Lower leg skin (tissue), 4 donors: ENCODE results near the gene SEMA3D. TPM values are rescaled to one million over a fixed set of nuclear protein-coding genes. Genes with fewer than 3 reads are reported as not detected.

Experiments
- DNase-seq, 2 donors: peaks; one replicate each; pipeline ENCODE4 v3.0.0-alpha.2; 2019; ENCODE audit warnings: low spot score in 2 of 2
- H3K4me3 ChIP-seq: fragments of 200-600 bp; sonication (generic); 2 replicates; pipeline ENCODE4 v1.5.1; 2017; ENCODE audit warnings: mild to moderate bottlenecking, low read depth; ENCODE audit not compliant: poor library complexity, severe bottlenecking
- POLR2A ChIP-seq, 2 donors: fragments of 450-650 bp; IDR thresholded peaks; one replicate each; pipeline ENCODE4 v1.6.1; 2016 to 2017; ENCODE audit warnings: antibody characterized with exemption in 2 of 2, mild to moderate bottlenecking in 1 of 2, moderate library complexity in 1 of 2
- WGBS, 2 donors: methylation state at CpG; one replicate each; pipeline ENCODE4 v1.1.5; 2018; 5-methylcytosine and 5-hydroxymethylcytosine counted together
- intact Hi-C: fragments of 100-400 bp; cut with DNase I; formaldehyde crosslinking; loops from one replicate; pipeline ENCODE4 v1.15.0; 2023; ENCODE audit warnings: low total_unique reads
- total RNA-seq, 4 donors: library from RNA; depleted of rRNA; stranded (reverse); fragments of >200 nt; gene quantifications; one replicate each; pipeline ENCODE4 v1.1.0, GENCODE V29; 2016
- TF ChIP-seq, protein P1 (sequence below), 3 donors: fragments of 450-650 bp; IDR thresholded peaks; one replicate each; pipeline ENCODE4 v1.5.1; 2016; ENCODE audit warnings: antibody characterized with exemption in 3 of 3, mild to moderate bottlenecking in 3 of 3, moderate library complexity in 2 of 3

SEMA3D gene
- total RNA-seq, 4 donors from 2014 or later: 2.4 to 4.7 (median 2.7) TPM

DNA sequence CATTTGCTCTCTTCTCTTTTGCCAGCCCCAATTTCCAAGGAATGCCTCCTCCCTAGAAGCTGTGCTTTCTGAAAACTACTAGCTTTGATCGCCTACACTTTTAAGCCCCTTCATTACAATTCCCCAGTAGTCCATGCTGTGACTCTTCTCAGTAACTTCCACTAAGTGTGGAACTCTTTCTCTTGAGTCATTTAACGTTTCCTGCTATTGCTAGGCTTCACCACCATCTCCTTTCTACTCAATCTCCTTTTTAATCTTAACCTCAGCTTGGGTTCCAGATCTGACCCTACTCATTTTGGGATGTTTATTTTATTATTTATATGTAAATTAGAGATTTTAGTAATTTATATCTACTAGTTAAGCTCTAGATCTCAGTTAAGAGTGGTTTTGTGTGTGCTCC lies 14.4 kb upstream of the SEMA3D start:
- DNase-seq: no peak
- WGBS, 2 donors: 87 to 91% methylated on average over 2 of the region's 2 CpGs
- no peak overlapping the region for H3K4me3 ChIP-seq
- intact Hi-C loops: no loop called here
- TF ChIP-seq POLR2A (IDR thresholded peaks at IDR 0.05): no peak
- TF ChIP-seq, protein P1, sequence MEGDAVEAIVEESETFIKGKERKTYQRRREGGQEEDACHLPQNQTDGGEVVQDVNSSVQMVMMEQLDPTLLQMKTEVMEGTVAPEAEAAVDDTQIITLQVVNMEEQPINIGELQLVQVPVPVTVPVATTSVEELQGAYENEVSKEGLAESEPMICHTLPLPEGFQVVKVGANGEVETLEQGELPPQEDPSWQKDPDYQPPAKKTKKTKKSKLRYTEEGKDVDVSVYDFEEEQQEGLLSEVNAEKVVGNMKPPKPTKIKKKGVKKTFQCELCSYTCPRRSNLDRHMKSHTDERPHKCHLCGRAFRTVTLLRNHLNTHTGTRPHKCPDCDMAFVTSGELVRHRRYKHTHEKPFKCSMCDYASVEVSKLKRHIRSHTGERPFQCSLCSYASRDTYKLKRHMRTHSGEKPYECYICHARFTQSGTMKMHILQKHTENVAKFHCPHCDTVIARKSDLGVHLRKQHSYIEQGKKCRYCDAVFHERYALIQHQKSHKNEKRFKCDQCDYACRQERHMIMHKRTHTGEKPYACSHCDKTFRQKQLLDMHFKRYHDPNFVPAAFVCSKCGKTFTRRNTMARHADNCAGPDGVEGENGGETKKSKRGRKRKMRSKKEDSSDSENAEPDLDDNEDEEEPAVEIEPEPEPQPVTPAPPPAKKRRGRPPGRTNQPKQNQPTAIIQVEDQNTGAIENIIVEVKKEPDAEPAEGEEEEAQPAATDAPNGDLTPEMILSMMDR (IDR thresholded peaks at IDR 0.05): no peak

DNA sequence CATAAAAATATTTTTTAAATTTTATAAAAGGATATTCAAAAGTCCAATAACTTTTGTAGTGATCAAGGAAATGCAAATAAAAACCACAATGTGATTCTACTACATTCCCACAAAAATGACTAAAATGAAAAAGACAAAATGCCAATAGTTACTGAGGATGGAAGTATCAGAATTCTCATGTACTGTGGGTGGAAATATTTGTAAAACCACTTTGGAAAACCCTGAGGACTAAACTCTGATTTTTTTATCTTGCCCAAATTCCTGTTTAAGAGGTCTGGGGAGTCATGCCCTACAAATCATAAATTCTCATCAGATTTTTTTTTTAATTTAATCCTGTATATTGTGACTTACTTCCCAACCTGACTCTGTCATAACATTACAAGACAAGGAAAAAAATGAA lies 9.8 kb upstream of the SEMA3D start:
- H3K4me3 ChIP-seq: no peak overlapping the region
- DNase-seq: no peak
- intact Hi-C loops: no loop called here
- TF ChIP-seq, protein P1 (IDR thresholded peaks at IDR 0.05): no peak
- no peak for TF ChIP-seq POLR2A (IDR thresholded peaks at IDR 0.05)

DNA sequence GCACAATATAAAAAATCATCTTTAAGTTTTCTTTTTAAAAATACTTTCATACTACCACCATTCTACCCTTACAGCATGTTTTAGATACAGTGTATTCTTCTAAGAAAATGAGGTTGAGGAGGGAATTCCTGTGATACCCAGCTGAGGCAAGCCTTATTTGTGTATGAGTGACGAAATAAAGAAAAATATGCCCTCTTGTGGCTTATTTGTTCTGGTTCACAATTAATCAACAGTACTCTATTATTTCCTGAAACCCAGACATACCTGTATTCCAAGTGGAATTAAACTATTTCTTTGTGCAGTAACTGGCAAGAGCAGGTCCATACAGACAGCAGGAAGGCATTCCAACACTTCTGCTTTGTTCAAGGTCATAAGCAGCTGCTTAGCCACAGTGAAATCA lies 4.5 kb upstream of the SEMA3D start:
- whole genome bisulfite sequencing, 2 donors: 7 to 13% methylated on average over 1 of the region's 1 CpG
- no peak for TF ChIP-seq POLR2A (IDR thresholded peaks at IDR 0.05)
- TF ChIP-seq, protein P1 (IDR thresholded peaks at IDR 0.05): no peak
- intact Hi-C loops: no loop called here
- DNase-seq: no peak
- H3K4me3 ChIP-seq: no peak overlapping the region

DNA sequence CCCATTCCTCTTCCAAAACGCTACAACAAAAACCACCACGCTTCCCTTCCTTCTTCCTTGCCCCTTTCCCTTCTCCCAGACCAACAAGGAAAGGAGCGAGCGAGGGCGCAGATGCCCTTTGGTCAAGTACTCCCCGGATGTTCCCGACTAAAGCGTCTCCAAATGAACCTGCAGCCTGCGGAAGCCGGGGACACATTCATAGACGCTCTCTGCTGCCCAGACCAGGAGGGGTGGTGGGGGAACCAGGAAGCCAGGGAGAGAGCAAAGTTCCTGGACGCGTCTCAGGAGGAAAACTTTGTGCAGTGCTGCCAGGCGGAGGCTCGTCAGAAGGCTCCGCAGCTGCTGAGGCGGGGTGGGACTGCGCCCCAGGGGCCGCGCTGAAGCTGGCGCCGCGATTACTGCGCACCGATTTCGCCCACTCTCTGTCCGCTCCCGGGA lies 754 bp downstream of the SEMA3D start:
- H3K4me3 ChIP-seq: peak overlapping the region; percentile 35
- intact Hi-C loops: no loop called here
- 1% methylated on average over 28 of the region's 28 CpGs for WGBS, 2 donors

DNA sequence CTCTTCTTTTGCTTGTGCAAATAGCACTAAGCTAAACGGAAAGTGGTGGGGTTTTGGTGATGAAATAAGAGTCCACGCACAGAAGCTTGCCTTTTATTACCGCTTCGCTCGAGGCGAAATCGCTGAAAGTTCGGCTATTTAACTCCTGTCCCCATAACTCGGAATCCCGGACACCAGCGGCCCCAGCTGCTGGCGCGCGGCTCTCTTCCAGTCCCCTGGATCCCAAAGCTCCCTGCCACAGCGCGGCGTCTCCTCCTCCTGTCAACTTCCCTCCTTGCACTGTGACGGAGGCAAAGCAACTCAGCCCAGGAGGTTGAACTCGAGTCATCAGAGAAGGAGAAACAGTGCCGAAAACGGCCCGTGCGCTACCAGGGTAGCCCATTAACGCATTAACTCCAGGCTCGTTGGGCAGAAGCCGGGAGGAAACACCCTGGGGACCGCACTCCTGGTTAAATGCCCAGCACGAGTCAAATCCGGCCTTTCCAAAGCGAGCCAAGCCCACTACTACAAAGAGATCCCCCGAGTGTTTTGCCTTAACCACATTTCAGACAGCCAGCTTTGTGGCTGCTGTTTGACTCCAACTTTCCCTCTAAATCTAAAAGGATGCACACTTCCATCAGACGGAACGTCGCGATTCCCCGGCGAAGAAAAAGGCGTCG lies 1.3 kb downstream of the SEMA3D start:
- peak overlapping the region; percentile 35 for H3K4me3 ChIP-seq
- no peak for TF ChIP-seq POLR2A (IDR thresholded peaks at IDR 0.05)
- TF ChIP-seq, protein P1 (IDR thresholded peaks at IDR 0.05): no peak
- intact Hi-C loops: no loop called here
- DNase-seq: peak; percentile 51 to 93
- 1% methylated on average over 33 to 39 of the region's 39 CpGs for WGBS, 2 donors

More for the DNA sequence above, 754 bp downstream of the SEMA3D start:
- peak; percentile 29 to 88 for DNase-seq
- TF ChIP-seq POLR2A (IDR thresholded peaks at IDR 0.05): no peak
- TF ChIP-seq, protein P1 (IDR thresholded peaks at IDR 0.05): no peak
